IMR-90 (cell line): Measurements from ENCODE around the gene FGD3. TPM values are rescaled to one million over a fixed set of nuclear protein-coding genes. Genes with fewer than 3 reads are reported as not detected.

Experiments
- ATAC-seq: fragments of 200-7000 bp; cut with Tn5 transposase; 2 replicates; pipeline ENCODE4 v1.9.1; 2020; ENCODE audit warnings: low read depth, mild to moderate bottlenecking, moderate library complexity
- BruUV-seq: library from RNA; stranded (reverse); fragments of 400-500 nt; replicated peaks from 2 replicates; lab custom pipeline; 2021; lab: Mats Ljungman, UMichigan
- CTCF ChIA-PET: fragments of 300-600 bp; formaldehyde crosslinking; extraction: SDS; loops from one replicate; lab custom pipeline; 2021; ENCODE audit warnings: antibody characterized with exemption; lab: Yijun Ruan, JAX
- POLR2A ChIA-PET: fragments of 300-600 bp; sonication (Branson Sonifier 250); formaldehyde crosslinking; loops from one replicate; lab custom pipeline; 2022; ENCODE audit warnings: antibody characterized with exemption; ENCODE audit not compliant: unreplicated experiment; lab: Charles Lee
- DNase-seq: peaks from one replicate; pipeline ENCODE4 v3.0.0; 2013
- H2AFZ ChIP-seq: replicated peaks from 2 replicates; pipeline ENCODE3; 2013; ENCODE audit warnings: low read length, mild to moderate bottlenecking; ENCODE audit not compliant: poor library complexity
- H2AK5ac ChIP-seq: 2 replicates; pipeline ENCODE4 v1.6.1; 2013; ENCODE audit warnings: low read depth, low read length, inconsistent platforms
- H2AK9ac ChIP-seq: replicated peaks from 2 replicates; pipeline ENCODE3; 2013; ENCODE audit warnings: mild to moderate bottlenecking, low read depth, low read length, moderate library complexity; ENCODE audit not compliant: poor library complexity
- H2BK120ac ChIP-seq: 2 replicates; pipeline ENCODE4 v1.6.1; 2013; ENCODE audit warnings: low read depth, low read length, inconsistent platforms
- H2BK15ac ChIP-seq: 3 replicates; pipeline ENCODE4 v1.6.1; 2013; ENCODE audit warnings: low read depth, low read length, inconsistent platforms
- H2BK20ac ChIP-seq: 2 replicates; pipeline ENCODE4 v1.6.1; 2013; ENCODE audit warnings: low read depth, mild to moderate bottlenecking, inconsistent platforms, low read length, moderate library complexity
- H2BK5ac ChIP-seq: 2 replicates; pipeline ENCODE4 v1.6.1; 2013; ENCODE audit warnings: mild to moderate bottlenecking, low read depth, low read length, inconsistent platforms; ENCODE audit not compliant: poor library complexity, severe bottlenecking
- H3K14ac ChIP-seq: replicated peaks from 2 replicates; pipeline ENCODE4 v1.6.1; 2013; ENCODE audit warnings: low read depth, low read length, inconsistent platforms
- H3K18ac ChIP-seq: 2 replicates; pipeline ENCODE4 v1.6.1; 2013; ENCODE audit warnings: low read depth, low read length, control low read depth
- H3K23ac ChIP-seq: 2 replicates; pipeline ENCODE4 v1.6.1; 2013; ENCODE audit warnings: low read depth, low read length, inconsistent platforms
- H3K27ac ChIP-seq: 2 replicates; pipeline ENCODE4 v1.5.1; 2013; ENCODE audit warnings: mild to moderate bottlenecking, control low read depth, low read length; ENCODE audit not compliant: insufficient read depth
- H3K27me3 ChIP-seq: 2 replicates; pipeline ENCODE4 v1.6.1; 2013; ENCODE audit warnings: low read length; ENCODE audit not compliant: control insufficient read depth, insufficient read depth
- H3K36me3 ChIP-seq: 2 replicates; pipeline ENCODE4 v1.6.1; 2013; ENCODE audit warnings: low read length, mixed read lengths; ENCODE audit not compliant: control insufficient read depth, insufficient read depth
- H3K4ac ChIP-seq: 2 replicates; pipeline ENCODE4 v1.6.1; 2013; ENCODE audit warnings: low read depth, low read length, inconsistent platforms
- H3K4me1 ChIP-seq: 2 replicates; pipeline ENCODE4 v1.6.1; 2013; ENCODE audit warnings: low read length, mixed read lengths; ENCODE audit not compliant: control insufficient read depth, insufficient read depth
- H3K4me2 ChIP-seq: 2 replicates; pipeline ENCODE4 v1.6.1; 2013; ENCODE audit warnings: low read depth, mild to moderate bottlenecking, control low read depth, low read length, moderate library complexity
- H3K4me3 ChIP-seq: 2 replicates; pipeline ENCODE4 v1.5.1; 2013; ENCODE audit warnings: low read depth, mild to moderate bottlenecking, control low read depth, low read length, moderate library complexity; ENCODE audit not compliant: insufficient read depth
- H3K56ac ChIP-seq: 2 replicates; pipeline ENCODE4 v1.6.1; 2013; ENCODE audit warnings: low read length, inconsistent platforms; ENCODE audit not compliant: insufficient read depth; ENCODE audit errors: extremely low read depth
- H3K79me1 ChIP-seq, 2 experiments: 2 replicates each; pipeline ENCODE4 v1.6.1; 2013; ENCODE audit warnings: low read length in 2 of 2, inconsistent platforms in 1 of 2, low read depth in 1 of 2
- H3K9ac ChIP-seq: 2 replicates; pipeline ENCODE4 v1.6.1; 2013; ENCODE audit warnings: low read depth, low read length, control low read depth
- H3K9me1 ChIP-seq: 2 replicates; pipeline ENCODE4 v1.6.1; 2013; ENCODE audit warnings: low read length, inconsistent platforms; ENCODE audit not compliant: insufficient read depth
- H3K9me3 ChIP-seq: 2 replicates; pipeline ENCODE4 v1.6.1; 2013; ENCODE audit warnings: low read length; ENCODE audit not compliant: control insufficient read depth, insufficient read depth
- H4K20me1 ChIP-seq: 2 replicates; pipeline ENCODE4 v1.6.1; 2013; ENCODE audit warnings: low read length, inconsistent platforms; ENCODE audit not compliant: insufficient read depth
- H4K5ac ChIP-seq: 2 replicates; pipeline ENCODE4 v1.6.1; 2013; ENCODE audit warnings: mild to moderate bottlenecking, low read depth, low read length, control low read depth
- H4K8ac ChIP-seq, 2 experiments: 2 replicates each; pipeline ENCODE4 v1.6.1; 2013; ENCODE audit warnings: low read depth in 2 of 2, low read length in 2 of 2, control low read depth in 1 of 2, inconsistent platforms in 1 of 2
- H4K91ac ChIP-seq: 2 replicates; pipeline ENCODE4 v1.6.1; 2013; ENCODE audit warnings: low read depth, low read length, inconsistent platforms; ENCODE audit not compliant: insufficient read depth
- CHD1 ChIP-seq: IDR thresholded peaks from 2 replicates; pipeline ENCODE4 v1.6.1; 2012; ENCODE audit warnings: low read depth, low read length, improper control_type of control experiment
- MAZ ChIP-seq: IDR thresholded peaks from 2 replicates; pipeline ENCODE4 v1.6.1; 2012; ENCODE audit warnings: low read depth, mild to moderate bottlenecking, low read length, improper control_type of control experiment, moderate library complexity, borderline replicate concordance
- MXI1 ChIP-seq: IDR thresholded peaks from 2 replicates; pipeline ENCODE4 v1.6.1; 2012; ENCODE audit warnings: low read depth, mild to moderate bottlenecking, low read length, moderate library complexity, borderline replicate concordance
- POLR2A ChIP-seq: IDR thresholded peaks from 2 replicates; pipeline ENCODE4 v1.6.1; 2012; ENCODE audit warnings: mild to moderate bottlenecking, low read depth, low read length
- RAD21 ChIP-seq: IDR thresholded peaks from 2 replicates; pipeline ENCODE4 v1.6.1; 2012; ENCODE audit warnings: low read length, improper control_type of control experiment
- SMC3 ChIP-seq: fragments of 150-350 bp; IDR thresholded peaks from 2 replicates; pipeline ENCODE4 v1.6.1; 2016; ENCODE audit warnings: low read depth, mild to moderate bottlenecking, antibody characterized with exemption, low read length, moderate library complexity
- WGBS, 2 experiments: methylation state at CpG; one replicate each; pipeline versions ENCODE4 v1.1.5 to v1.1.7; 2013; ENCODE audit warnings: missing lambda C conversion rate in 2 of 2; ENCODE audit not compliant: insufficient read length in 1 of 2; ENCODE audit errors: extremely low coverage in 2 of 2; 5-methylcytosine and 5-hydroxymethylcytosine counted together
- dilution Hi-C: fragments of 300-500 bp; cut with HindIII; formaldehyde crosslinking; loops from one replicate; pipeline ENCODE4 v1.14.3; 2018; ENCODE audit warnings: low sequenced_read_pairs; ENCODE audit not compliant: unreplicated experiment
- in situ Hi-C: fragments of 300-500 bp; cut with MboI; formaldehyde crosslinking; loops from 3 replicates; pipeline ENCODE4 v1.14.3; 2019; ENCODE audit warnings: low sequenced_read_pairs, inconsistent platforms, mixed read lengths
- intact Hi-C: fragments of 100-400 bp; cut with micrococcal nuclease; formaldehyde crosslinking; loops from 2 replicates; pipeline ENCODE4 v1.10.0; 2022
- polyA plus RNA-seq, 3 experiments: library from polyadenylated mRNA; depleted of rRNA; stranded (reverse); fragments of >200 nt; gene quantifications; 2 replicates each; pipeline ENCODE4 v1.2.3, GENCODE V29; 2012; ENCODE audit warnings: low replicate concordance in 1 of 3
- total RNA-seq: library from RNA; depleted of rRNA; stranded (reverse); fragments of >200 nt; gene quantifications from 2 replicates; pipeline ENCODE4 v1.2.3, GENCODE V29; 2012

FGD3 gene
- total and polyA plus RNA-seq, 2 of the 4 experiments (the other 2 are of a cell fraction): not detected

DNA sequence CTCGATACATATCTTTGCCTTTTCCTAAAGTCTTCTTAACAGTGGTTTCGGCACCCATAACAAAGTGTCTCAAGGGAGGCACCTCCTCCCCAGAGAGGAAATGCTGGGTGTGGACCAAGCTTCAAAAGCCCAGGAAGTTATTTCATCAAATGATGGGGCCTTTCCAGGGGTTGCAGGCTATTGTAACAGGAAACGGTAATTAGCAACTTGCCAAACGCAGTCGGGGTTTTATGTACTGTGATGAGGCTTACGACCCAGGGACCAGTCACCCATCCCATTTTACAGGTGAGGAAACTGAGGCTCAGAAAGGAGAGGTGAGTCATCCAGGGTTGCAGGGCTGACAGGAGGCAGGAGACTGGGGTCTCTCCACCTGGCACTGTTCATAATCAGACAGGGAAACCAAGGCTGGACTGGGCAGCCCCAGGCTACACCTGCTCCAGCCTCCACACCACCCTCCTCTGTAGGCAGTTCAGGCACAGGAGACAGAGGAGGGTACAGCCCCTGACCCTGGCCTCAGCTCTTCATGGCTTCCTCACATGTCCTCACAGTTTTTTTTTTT is 81.2 kb downstream of the FGD3 start:
- no peaks in the 10 kb centered on the region for H3K9me1 ChIP-seq
- H4K91ac ChIP-seq: no peak overlapping the region
- H3K9ac ChIP-seq: no peak overlapping the region
- no CpG with 5 or more reads among the region's 6 CpGs for WGBS, 2 experiments
- ChIA-PET POLR2A (no interaction called here), CTCF (interaction anchor here (0.7 kb wide), 1 partner anchor 8 kb away, joined by 3 read pairs; no protein-coding TSS in a partner anchor)
- no peak overlapping the region for H2BK20ac ChIP-seq
- H2AFZ ChIP-seq: no peak overlapping the region
- no peak overlapping the region for H2BK120ac ChIP-seq
- no peak overlapping the region for H3K4ac ChIP-seq
- no peak overlapping the region for H4K5ac ChIP-seq
- no peak overlapping the region for H3K18ac ChIP-seq
- no peak for DNase-seq
- H2AK9ac ChIP-seq: no peak overlapping the region
- H3K27me3 ChIP-seq: peaks cover 17% of the 10 kb centered on the region
- H2BK15ac ChIP-seq: no peak overlapping the region
- ATAC-seq: no peak
- H3K4me1 ChIP-seq: no peaks in the 10 kb centered on the region
- H4K20me1 ChIP-seq: no peaks in the 10 kb centered on the region
- dilution Hi-C loops (no loop called here), in situ Hi-C loops (no loop called here), intact Hi-C loops (no loop called here)
- no peak overlapping the region for H4K8ac ChIP-seq
- no peaks in the 10 kb centered on the region for H3K9me3 ChIP-seq
- no peak overlapping the region for H2BK5ac ChIP-seq
- no peak overlapping the region for H3K4me3 ChIP-seq
- H3K27ac ChIP-seq: no peak overlapping the region
- H2AK5ac ChIP-seq: no peak overlapping the region
- no peaks in the 10 kb centered on the region for H3K36me3 ChIP-seq
- H3K23ac ChIP-seq: no peak overlapping the region
- no peak overlapping the region for H3K56ac ChIP-seq
- no peak overlapping the region for H3K4me2 ChIP-seq
- H3K14ac ChIP-seq: no peak overlapping the region
- H3K79me1 ChIP-seq: no peaks in the 10 kb centered on the region
- no peak for TF ChIP-seq SMC3
- no peak for TF ChIP-seq MAZ
- no peak for TF ChIP-seq POLR2A
- TF ChIP-seq MXI1: no peak
- no peak for TF ChIP-seq CHD1
- no peak for TF ChIP-seq RAD21
- no TSS peak for BruUV-seq
